ENCODE data around the gene GKN2.
"Not testable (repeated sequence)": the region's sequence is repeated elsewhere in the genome, so short reads cannot be mapped to it uniquely, and the experiment has no call there.

GKN2 gene

DNA sequence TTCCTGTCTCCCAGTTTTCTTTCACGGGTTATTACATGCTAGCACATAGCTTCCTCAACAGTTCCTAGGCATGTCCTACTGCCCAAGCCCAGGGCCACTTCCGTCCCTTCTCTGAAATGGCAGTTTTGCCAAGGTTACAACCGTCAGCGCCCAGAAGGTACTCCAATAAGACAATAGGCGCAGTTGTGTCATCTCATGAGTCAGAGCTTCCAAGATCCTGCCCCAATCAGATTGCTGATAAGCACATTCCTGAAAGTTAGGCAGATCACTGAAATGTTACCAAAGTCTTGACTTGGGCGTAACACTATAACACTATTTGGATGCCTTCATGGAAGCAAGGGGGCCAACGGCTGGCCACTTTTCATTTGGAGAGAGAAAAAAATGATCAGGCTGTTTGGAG is 34.2 kb downstream of the GKN2 start:
- DNase-seq (ENCODE audit: low read depth): no peak

DNA sequence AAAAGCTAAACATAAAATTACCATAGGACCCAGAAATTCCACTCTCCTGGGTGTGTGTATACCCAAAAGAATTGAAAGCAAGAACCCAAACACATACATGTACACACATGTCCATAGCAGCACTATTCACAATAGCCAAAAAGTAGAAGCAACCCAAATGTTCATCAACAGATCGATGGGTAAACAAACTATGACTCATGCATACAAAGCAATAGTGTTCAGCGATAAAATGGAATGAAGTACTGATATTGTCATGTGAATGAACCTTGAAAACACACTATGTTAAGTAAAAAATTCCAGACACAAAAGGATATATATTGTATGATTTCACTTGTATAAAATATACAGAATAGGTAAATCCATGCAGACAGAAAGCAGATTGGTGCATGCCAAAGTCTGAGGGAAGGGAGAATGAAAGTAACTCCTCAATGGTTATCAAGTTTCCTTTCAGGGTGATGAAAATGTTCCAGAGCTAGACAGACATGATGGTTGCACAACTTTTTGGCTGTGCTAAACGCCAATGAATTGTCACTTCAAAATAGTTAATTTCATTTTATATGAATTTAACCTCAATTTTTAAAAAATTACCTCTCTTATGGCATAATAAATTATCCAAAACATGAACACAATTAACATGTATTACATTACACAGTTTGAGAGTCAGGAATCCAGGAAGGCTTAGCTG is 35.5 kb downstream of the GKN2 start:
- DNase-seq (ENCODE audit: low read depth): no peak

DNA sequence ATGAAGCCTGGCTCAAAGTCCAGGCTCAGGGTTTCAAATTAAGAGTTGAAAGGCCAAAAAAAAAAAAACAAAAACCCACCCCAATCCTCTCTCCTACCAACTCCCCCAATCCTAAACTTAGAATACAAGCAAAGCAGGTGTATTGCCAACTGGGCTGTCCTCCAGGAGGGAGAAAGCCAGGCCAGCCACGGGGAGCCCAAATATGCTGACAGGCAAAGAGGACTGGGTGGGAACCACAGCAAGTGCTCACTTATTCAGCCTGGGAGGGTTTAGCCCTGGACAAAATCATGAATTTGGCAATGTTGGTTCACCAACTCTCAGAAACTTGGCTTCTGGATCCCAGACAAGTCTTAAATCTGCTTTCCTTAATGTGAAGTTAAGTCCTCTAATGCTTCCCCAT is 36.5 kb downstream of the GKN2 start:
- DNase-seq (ENCODE audit: low read depth): no peak

DNA sequence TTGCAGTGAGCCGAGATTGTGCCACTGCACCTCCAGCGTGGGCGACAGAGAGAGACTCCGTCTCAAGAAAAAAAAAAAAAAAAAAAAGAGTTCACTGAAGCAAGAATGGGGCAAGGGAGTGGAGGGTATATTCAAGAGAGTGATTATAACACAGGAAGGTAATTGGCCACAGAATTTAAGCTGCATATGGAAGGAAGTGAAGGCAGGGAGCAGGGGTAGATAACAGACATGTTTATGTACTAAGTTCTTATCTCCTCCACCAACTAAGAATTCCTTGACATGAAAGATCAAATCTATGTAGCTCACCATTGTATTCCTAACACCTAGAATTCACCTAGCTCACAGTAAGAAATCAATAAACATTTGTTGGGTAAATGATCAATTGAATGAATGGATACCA is 37.3 kb downstream of the GKN2 start:
- no peak for DNase-seq (ENCODE audit: low read depth)

DNA sequence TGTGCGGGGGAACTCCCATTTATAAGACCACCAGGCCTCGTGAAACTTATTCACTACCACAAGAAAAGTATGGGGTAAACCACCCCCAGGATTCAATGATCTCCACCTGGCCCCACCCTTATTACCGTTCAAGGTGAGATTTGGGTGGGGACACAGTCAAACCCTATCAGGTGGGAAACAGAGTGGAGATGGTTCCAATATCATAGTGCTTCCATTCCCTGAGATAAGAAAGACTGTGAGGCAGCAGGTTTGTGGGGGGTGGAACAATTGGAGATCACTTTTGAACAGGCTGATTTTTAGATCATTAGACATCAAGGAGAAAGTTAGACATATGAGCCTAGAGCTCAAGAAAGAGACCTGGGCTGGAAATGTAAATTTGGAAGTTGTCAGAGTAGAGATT is 39.3 kb downstream of the GKN2 start:
- DNase-seq (ENCODE audit: low read depth): no peak

DNA sequence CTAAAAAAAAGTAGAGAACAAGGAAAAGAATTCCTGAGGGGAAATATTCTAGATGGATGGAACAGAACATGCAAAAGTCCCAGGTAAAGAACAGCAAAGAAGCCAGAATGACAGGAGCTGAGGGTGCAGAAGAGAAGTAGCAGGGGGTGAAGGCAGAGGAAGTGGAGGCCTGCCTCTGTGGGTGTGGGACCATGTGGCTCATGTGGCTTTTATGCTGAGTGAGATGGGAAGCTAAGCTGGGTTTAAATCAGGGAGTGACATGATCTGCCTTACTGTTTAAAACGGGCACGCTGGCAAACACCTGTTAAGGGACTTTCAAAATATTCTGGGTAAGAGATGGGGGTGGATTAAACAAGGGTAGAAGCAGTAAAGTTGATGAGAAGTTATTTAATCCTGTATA is 40.0 kb downstream of the GKN2 start:
- no peak for DNase-seq (ENCODE audit: low read depth)

DNA sequence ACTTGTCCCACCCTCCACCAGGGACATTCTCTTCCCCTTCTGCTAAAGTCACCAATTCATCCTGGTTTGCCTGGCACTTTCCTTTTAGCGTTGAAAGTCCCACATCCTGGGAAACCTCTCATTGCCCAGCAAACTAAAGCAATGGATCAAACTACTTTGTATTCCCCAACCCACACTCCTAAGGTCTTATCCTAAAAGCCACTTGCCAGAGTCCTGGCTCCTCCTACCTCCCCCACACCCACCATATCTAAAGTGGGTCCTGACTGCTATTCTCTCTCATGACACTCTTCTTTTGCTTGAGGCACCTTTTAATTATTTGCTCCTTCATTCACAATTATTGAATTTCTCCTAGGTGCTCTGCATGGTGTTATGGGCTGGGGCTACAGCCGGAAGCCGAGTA is 40.6 kb downstream of the GKN2 start:
- DNase-seq (ENCODE audit: low read depth): no peak

DNA sequence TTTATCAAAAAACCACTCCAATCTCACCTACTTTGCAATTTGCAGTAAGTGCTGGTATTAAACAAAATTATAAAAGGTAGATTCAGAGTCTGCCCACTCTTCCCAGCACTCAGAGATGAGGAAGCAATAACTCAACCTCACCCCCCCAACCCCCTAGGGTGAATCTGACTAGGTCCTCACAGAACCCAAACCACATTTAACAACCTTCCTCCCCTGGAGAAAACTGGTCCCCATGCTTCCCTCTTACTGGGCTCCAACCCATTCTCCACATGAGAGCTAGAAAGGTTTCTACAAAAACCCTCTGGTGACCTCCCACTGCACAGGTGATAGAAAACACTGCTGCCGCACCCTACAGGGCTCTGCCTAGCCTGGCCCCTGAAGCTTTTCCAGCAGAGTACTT is 41.0 kb downstream of the GKN2 start:
- DNase-seq (ENCODE audit: low read depth): no peak

DNA sequence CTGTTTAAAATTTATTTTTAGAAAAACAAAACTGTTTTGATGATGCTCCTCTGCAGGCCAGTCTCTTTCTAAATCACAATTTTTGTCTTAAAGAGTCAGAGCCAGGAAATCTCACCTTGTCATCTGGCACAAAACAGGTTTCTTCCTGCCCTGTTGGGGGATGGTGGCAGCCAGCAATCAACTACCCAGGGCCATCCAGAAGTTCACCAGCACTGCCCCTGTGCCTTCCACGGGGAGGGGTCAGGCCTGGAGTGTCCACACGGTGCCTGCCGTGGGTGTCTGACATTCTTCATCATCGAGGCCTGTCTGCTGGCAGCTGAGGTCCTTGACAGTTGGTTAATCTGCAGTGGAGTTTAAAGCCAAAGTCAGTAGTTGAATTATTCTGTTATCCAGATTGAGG is 41.4 kb downstream of the GKN2 start:
- no peak for DNase-seq (ENCODE audit: low read depth)

DNA sequence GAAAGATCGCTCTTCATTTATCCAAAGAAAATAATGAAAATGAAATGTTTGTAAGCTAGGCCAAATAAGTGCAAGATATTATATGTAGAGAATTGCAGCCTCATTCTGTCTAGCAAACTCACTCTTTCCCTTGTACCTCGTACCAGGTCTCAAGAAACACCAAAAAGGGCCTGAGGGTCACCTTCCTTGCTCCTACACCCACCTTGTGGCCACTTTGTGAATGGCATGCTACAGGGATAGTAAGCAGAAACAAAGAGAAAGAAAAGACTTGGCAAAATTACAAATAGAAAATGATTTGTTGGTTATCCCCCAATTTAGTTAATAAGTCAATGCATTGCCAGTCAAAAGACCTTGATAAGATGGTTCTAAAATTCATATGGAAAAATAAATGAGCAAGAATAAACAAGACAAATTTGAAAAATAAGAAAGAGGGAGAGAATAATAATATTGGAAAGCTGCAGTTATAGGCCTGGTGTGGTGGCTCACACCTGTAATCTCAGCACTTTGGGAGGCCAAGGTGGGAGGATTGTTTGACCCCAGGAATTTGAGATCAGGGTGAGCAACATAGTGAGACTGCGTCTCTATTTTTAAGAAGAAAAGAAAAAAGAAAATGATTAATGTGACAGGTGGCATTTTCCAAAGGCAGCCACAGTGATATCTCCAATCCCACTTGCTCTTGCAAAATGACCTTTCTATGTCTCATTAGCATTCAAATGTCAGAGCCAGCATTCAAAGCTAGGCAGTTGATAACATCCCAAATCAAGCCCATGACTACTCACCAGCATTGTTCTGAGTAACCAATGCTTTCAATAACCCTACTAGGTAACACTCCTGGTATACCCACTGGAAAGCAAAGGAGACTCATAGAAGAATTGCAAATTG is 42.7 kb downstream of the GKN2 start:
- peak; percentile 31 for DNase-seq (ENCODE audit: low read depth)

DNA sequence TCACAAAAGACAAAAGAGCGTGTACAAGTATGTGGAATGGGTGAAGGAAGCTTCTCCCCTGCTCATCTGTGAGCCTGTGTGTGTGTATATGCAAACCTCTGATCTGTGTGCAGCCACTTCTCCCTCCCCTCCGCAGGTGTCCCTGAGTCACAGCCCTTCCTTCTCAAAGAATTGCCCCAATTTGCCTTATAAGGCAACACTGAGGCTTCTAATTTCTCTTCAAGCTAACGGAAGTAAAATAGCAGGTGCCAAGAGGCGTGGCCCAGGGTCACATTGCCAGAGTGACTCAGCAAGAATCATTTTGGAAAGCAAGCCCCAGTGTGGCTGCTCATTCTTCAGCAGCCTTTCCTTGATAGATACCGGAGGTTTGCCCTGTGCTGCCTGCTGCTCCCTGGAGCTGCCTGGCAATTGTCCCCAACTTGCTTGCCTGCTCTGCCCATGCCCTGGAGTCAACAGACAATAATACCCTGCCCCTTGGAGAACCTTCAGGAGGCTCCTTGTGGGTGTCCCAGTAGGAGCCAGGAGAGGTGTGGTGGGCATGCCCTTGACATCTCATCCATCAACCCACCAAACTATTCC is 44.2 kb downstream of the GKN2 start:
- DNase-seq (ENCODE audit: low read depth): peak; percentile 37

DNA sequence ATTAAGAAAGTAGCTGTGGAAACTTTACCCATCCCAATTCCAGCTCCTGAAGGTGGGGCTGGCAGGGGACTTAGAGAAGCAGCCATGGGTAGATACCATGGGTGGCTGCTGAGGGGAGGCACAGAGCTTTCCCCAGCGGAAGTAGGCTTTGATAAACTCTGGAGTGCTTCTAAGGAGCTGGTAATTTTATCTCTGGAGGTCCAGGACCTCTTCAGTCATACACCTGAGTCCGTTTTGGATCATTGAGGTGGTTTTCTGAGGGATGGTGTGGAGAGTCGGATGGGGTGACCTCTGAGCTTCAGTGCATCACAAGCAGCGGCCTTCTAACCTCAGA is 44.8 kb downstream of the GKN2 start:
- no peak for DNase-seq (ENCODE audit: low read depth)

DNA sequence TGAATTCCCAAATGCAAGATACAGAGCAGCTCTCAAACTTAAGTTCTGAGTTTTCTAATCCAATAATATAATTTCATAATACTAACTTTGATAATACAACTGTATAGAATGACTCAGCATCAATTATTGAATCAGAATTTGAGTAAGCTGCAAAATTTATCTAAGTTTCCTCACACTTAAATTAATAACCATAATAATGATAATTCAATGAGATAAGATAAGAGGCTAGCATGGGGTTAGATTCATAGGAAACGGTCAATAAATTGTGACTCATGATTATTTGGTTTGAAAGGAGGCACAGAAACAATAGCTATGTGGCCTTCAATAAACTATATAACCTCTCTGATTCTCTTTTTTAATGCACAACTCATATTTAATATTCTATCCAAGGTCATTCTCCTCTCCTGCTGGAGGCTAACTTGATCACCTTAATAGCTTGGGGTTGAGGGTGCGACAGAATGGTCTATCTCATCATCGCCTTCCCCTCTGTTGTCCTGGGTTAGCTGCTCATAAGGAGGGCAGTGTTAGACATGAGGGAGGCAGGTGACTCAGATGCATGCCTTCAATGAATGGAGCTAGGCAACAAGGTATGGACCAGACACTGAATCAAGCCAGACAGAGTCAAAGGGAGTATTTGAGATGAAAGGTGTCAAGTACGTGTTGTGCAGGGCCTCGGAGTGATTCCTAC is 45.3 kb downstream of the GKN2 start:
- DNase-seq (ENCODE audit: low read depth): no peak

DNA sequence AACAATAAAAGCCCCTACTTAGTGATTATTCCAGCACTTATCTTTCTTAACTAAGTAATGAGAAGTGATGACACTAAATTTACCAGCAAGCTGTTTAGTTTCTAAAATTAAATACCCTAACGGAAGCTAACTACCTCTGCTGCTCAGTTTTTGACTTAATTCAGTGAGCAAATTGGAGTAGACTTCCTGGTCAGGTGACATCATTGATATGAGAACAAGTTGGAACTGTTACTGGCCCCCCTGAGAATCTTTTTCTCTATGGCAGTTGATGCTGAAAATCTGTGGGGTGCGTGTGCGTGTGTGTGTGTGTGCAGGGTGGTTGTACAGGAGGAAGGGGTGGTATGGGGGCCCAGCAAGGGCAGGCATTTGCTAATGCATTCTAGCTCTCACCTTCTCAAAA is 46.0 kb downstream of the GKN2 start:
- DNase-seq (ENCODE audit: low read depth): no peak

DNA sequence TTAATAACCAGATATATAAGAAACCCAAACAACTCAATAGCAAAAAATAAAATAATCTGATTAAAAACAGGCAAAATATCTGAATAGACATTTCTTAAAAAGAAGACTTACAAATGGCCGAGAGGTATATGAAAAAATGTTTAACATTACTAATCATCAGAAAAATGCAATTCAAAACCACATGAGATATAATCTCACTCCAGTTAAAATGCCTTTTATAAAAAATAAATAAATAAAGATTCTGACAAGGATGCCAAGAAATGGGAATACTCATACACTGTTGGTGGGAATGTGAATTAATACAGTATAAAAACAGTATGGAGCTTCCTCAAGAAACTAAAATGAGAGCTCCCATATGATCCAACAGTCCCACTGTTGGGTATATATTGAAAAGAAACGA is 47.6 kb downstream of the GKN2 start:
- no peak for DNase-seq (ENCODE audit: low read depth)

DNA sequence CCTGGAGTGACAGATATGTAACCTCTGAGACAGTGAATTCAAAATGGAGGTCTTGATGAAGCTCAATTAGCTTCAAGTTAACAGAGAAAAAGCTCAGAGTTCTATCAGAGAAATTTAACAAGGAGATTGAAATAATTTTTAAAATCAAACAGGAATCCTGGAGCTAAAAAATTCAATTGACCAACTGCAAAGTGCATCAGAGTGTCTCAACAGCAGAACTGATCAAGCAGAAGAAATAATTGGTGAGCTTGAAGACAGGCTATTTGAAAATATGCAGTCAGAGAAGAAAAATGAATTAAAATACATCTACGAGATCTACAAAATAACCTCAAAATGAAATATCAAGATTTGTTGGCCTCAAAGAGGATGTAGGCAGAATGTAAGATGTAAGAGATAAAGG is 51.1 kb downstream of the GKN2 start:
- no peak for DNase-seq (ENCODE audit: low read depth)

DNA sequence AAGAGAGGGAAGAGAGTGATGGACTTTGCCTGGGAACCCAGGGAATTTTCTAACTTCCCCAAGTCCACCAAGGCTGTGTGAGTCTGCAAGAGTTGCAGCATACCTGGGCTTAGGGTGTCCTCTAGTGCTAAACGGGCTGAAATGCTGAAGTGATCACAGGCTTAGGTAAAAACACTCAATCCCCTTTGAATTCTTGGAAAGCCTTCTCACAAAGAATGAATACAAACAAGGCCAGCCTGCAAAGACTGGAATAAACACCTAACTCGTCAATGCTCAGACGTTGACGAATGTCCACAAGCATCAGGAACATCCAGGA is 51.5 kb downstream of the GKN2 start:
- DNase-seq (ENCODE audit: low read depth): no peak

DNA sequence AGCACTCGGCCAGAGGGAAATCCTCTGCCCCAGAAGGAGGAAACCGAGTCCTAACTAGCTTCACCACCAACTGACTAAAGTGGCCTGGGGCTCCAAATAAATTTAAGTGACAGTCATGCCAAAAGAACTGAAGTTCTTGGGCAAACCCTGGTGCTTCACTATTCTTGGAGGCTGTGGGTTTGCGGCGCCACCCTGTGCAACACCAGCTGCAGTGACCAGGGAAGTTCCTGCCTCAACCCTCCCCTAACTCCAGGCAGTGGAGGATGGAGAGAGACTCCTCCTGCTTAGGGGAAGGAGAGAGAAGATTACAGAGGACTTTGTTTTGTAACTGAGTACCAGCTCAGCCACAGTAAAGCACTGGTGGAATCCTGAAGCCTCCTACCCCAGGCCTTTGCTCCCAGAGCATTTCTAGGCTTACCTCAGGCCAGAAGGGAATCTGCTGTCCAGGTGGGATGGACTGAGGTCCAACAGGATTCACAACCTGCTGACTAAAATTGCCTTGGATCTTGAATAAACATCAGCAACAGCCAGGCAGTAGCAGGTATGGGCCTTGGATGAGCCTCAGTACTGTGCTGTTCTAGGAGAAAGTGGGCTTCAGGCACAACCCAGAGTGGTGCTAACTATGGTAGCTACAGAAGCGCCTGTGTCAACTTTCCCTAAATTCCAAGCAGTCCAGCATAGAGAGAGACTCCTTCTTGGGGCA is 52.0 kb downstream of the GKN2 start:
- DNase-seq (ENCODE audit: low read depth): no peak

DNA sequence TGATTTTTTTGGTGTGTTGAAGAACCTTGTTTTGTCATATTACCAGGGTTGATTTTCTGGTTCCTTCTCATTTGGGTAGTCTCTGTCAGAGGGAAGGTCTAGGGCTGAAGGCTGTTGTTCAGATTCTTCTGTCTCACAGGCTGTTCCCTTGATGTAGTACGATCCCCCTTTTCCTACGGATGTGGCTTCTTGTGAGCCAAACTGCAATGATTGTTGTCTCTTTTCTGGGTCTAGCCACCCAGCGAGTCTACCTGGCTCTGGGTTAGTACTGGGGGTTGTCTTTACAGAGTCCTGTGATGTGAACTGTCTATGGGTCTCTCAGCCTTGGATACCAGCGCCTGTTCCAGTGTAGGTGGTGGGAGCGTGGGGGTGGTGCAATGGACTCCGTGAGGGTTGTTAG is 56.7 kb downstream of the GKN2 start:
- not testable (repeated sequence) for DNase-seq (ENCODE audit: low read depth)
